ENCODE results near the gene CLEC16A.

GRCh38 chr16:11036040-11036439 lies 91.7 kb downstream of the CLEC16A start:
- TF ChIP-seq CTCF (IDR thresholded peaks at IDR 0.05) (no peak), EZH2phosphoT487 (IDR thresholded peaks at IDR 0.05) (no peak), EZH2 (IDR thresholded peaks at IDR 0.05) (no peak)
